Globus pallidus (tissue), 1 donor: ENCODE data around the gene MYO16.
"Not testable (repeated sequence)": the region's sequence is repeated elsewhere in the genome, so short reads cannot be mapped to it uniquely, and the experiment has no call there.

Experiments used
- DNase-seq: peaks from one replicate; pipeline ENCODE4 v3.0.0-alpha.2; 2015; ENCODE audit warnings: low spot score

Gene MYO16

GRCh38 chr13:108895220-108895704 is 265.9 kb downstream of the MYO16 start:
- DNase-seq = peak; percentile 22

DNA sequence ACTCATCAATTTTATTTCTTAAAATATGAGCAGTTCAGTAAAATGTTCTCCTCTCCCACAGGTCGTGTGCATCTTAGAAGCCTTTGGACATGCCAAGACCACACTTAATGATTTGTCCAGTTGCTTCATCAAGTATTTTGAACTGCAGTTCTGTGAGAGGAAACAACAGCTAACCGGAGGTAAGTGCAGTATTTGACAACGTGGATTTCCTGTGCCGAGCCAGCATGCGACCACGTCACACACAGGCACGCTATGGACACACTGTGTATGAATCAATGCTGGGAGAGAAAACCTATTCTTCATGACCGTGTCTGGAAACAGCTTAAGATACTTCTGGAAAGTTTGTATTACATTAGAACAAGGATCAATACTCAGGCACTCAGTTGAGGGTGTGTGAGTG is 268.5 kb downstream of the MYO16 start:
- no peak for DNase-seq

- DNase-seq = no peak
Observed at GRCh38 chr13:108902405-108903155, 273.2 kb downstream of the MYO16 start.

- DNase-seq = no peak
Observed at GRCh38 chr13:108903613-108904012, 274.2 kb downstream of the MYO16 start.

DNA sequence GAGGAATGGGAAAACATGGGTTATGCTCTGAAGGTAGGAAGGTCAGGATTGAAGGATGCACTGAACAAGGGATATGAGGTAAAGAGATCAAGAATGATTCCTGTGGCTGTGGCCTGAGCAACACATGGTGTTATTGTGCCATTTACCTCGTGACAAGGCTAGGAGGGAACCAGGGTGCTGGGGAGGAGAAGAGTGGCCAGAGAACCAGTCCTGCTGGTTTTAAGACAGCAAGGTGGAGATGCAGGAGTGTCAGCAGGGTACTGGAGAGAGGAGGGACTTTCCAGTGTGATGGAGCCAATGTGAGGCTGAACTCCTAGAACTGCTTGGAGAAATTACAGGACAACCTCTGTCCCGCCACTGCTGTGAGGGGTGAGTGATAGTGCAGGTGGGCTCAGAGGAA is 282.4 kb downstream of the MYO16 start:
- DNase-seq = no peak

DNA sequence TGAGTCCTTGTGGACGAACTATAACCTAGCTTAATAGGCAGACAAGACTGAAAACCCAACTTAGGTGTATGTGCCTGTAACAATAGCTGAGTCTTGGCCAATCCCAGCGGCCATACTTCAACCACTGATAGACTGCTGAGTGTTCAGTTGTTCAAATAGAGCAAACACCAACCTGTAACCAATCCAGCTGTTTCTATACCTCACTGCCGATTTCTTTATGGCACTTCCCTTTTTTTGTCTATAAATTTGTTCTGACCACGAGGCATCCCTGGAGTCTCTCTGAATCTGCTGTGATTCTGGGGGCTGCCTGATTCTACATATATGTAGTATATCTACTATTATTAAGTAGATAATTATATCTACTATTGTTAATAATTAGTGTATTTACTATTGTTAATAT is 284.3 kb downstream of the MYO16 start:
- not testable (repeated sequence) for DNase-seq

DNA sequence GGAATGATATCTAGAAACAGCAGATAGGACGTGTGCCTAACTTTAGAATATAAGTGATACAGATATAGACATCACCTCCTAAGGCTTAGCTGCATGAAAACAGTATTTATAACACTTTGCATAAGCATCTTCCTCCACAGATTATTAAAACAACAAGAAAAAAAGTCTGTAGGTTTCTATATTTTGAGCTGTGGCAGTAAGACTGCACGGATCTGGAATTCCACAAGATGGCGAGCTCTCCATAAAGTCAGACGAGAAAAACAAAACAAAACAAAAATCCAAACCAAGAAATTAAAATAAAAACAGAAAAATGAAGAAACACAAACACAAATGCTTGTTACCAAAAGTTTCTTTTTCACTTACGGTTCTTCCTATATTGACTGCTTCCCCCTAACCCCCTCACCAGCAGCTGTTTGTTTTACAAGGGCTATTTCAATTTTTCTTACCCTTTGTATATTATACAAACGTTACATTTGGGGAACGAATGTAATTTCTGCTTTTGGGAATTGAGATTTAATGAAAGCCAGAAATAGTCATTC is 285.8 kb downstream of the MYO16 start:
- DNase-seq = peak; percentile 35

DNA sequence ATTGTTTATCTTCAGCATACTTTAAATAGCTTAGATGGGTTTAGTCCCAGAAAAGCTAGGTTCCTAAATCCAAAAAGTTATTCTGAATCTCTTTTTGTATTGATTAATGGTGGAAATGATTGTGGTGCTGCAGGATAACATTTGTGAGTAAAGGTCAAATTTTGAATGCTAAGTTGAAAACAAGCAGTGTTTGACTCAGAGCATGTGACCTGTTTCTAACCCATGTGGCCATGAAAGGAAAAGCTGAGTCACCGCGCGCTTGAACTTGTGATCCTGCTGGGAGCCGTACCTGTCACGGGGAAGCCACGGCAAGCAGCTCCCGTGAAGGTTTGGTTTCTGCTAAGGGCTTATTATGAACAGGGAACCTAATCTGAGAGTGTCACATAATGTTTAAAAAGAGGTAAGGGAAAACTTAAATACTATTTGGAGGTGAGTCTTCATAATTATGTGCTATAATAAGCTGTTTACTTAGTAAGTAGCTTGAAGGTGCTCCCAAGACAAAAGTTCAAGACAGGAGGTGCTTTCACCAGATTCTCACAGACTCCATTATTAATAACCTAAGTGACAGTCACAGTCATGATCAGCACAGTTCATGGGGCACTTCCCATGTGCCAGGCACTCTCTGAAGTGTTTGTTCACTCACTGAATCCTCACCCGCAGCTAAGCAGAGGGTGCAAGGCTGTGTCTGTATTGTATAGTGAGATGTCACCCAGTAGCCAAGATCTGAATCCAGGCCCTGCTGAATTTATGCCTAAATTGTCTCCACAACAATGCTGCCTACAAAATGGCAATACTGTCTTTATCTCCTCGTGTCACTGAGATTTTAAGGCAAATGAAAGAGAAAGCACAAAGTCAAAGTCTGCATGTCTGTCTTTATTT is 286.5 kb downstream of the MYO16 start:
- DNase-seq = peak; percentile 63

DNA sequence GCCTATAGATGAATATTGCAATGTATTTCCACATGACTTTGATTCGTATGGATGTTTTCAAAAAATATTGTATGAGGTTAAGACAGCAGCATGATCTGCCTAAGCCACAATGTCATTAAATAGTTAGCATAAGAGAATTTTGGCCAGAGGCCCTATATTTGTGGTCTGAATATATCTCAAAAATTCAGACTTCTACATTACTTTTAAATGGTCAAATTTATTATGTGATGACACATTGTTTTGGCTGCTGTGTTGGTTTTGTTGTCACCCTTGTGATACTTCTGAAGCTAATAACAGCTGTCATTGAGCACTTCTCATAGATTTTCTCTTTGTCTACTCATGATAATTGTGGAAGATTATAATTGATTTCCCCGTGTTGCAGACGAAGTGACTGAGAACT is 288.2 kb downstream of the MYO16 start:
- no peak for DNase-seq

DNA sequence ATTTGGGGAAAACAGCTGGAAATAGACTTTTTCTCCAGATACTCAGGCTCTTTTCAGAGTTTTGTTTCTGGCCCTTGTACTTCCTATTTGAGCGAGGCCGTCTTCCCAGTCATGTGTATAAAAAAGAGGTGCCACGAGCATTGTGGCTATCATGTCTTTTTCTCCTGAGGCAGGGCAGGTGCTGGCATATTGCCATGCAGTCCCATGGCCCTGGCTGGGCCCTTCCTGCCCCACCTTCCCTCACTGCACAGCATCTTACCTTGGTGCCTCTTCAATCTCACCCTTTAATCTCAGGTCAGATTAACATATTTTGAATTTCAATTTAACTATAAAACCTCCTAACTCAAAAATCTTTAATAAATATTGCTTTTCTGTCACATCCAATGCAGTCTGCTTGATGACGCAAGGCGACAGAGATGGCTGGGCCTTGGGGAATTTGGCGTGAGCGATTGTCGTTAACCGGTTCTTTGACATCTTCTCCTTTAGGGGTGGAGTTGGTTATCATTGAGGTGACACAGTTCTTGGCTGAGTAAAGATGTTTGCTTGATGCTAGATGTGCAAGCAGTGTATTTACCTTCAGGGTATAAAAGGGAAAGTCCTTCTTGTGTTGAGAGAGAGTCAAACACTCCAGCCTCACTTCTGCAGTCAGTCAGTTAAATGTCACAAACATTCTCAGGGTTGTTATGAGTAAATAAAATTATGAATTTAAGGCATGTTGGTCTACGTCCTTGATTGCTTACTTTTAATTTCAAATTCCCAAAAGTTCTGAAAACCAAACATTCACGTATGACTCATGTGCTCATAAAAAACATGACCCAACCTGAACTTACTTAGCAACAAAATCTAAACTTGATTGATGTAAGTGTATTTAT is 289.9 kb downstream of the MYO16 start:
- no peak for DNase-seq

DNA sequence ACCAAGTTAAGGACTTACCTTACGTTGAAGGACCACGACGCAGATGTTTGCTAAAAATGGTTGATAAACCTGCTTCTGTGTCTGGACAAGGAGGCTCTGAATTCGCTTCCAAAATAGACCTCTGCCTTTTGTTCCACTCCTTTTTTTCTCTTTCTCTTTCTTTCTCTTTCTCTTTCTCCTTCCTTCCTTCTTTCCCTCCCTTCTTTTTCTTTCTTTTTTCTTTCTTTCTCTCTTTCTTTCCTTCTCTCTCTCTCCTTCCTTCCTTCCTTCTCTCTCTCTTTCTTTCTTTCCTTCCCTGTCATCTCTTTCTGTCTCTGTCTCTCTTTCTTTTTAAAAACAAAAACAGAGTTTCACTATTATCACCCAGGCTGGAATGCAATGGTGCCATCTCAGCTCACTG is 290.7 kb downstream of the MYO16 start:
- no peak for DNase-seq

GRCh38 chr13:108921238-108921637 is 291.8 kb downstream of the MYO16 start:
- DNase-seq = no peak

DNA sequence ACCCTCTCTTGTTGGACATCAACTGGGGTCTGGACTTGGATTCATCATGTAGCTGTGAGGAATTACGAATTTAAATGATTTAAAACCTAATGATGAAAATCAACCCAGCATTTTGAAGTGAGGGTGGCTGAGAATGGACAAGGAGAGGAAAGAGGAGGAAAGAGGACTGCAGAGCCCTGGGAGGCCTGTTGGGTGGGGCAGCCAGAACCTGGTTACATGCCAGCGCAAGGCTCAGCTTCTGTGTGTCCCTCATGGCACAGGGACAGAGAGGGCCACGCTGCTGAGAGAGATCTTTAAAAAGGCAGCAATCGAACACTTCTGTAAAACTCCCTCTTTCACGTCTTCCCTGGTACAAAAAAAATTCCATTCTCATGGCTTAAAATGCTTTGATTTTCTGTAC is 292.7 kb downstream of the MYO16 start:
- no peak for DNase-seq

DNA sequence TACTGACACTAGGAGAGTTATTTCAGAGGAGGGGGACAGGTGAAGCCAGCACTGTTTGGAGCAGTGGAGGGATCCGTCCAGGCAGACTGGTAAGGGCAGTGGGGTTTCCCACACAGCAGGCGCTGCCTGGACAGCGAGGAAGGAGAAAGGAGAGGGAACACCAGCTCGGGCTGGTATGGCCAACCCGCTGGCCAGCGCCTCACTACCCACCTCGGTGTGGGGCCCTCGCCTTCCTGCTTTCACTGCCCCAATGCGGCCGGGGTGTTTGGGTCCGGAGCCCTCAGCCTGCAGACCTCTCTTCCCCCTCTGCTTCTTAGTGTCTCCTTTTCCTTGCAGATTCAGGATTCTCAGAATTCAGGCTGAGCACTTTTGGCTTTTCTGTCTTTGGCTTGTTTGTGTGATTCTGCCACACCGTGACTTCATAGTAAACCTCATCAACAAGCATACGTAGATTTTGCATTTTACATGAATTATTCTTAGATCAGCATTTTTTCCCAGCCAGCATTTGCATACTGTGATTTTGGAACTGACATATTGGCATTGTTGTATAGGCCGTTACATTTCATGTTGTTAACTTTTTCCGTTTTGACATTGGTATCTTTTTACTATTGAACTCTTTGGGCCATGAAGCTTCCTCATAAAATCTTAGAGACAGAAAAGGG is 294.1 kb downstream of the MYO16 start:
- no peak for DNase-seq

GRCh38 chr13:108924134-108924533 is 294.7 kb downstream of the MYO16 start:
- no peak for DNase-seq

GRCh38 chr13:108924541-108924940 is 295.1 kb downstream of the MYO16 start:
- DNase-seq = no peak

DNA sequence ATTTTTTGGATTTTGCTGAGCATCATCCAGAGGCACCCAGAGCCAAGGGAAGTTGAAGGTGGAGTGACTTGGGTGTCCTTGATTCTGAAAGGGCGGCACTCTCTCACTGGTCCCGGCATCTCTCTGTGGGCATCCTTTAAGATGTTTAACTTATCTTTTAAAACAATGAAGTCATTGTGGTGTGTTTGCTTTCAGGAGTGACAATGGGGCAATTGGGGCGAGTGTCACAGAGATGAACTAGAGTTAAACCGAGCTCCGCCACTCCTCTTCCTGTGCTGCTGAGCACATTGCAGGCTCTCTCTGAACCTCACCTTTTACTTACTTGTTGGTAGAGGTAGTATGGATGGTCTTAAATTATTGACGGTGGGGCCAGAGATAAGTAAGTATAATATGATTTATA is 295.7 kb downstream of the MYO16 start:
- no peak for DNase-seq

GRCh38 chr13:108926862-108927261 is 297.5 kb downstream of the MYO16 start:
- DNase-seq = no peak

- DNase-seq = no peak
Observed at GRCh38 chr13:108927615-108928014, 298.2 kb downstream of the MYO16 start.

DNA sequence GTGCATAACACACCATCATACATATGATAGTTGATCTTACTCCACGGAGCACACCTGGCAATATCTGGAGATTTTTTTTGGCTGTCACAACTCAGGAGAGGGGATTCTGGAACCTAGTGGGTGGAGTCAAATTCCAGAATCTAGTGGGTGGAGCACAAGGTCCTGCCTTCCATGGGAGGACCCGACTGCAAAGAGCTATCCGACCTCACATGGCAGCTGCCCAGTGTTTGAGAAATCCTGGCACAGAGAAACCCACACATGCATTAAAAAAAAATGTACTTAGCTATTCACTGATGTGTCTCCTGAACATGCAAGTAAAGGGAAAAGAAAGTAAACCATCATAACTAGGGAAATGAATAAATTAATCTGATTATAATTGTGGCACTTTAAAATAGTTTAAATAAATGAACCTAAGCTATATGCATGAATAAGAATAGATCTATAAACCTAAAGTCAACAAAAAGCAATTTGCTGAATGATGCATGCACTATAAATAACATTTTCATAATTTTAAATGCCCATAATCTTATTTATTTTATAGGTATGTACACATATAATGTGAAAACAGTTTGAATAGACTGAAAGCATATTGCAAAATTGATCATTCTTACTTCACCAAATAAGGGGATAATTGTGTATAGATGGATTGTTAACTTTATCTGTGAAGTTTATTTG is 300.3 kb downstream of the MYO16 start:
- no peak for DNase-seq

DNA sequence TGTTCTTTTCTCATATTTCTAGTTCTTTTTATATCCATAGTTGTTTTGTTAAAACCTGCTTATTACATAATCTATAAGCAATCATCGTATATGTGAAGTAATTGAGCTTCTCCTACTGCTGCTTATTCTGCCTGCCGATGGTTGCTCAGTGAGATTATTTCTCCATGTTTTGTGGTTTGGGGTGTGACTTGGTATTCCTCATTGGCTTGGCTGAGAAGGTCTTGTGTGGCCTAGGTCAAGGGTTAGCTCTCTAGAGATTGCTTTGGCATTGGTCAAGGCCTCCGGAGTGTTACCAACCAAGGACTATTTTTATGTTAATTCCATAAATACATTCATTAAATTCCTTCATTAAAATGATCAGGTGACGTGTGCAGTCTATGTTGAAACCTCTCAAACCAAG is 302.8 kb downstream of the MYO16 start:
- DNase-seq = no peak
